ENCODE measurements around the gene VIPR2.
"Not testable (repeated sequence)": the region's sequence is repeated elsewhere in the genome, so short reads cannot be mapped to it uniquely, and the experiment has no call there.

The VIPR2 gene

GRCh38 chr7:159144758-159145489, at the start of gene VIPR2:
TSS of gene VIPR2 (minus strand) at chr7:159144867. CDS start at chr7:159144771, 96 bp downstream.
- DNase-seq (ENCODE audit: low read depth, low spot score): no peak

GRCh38 chr7:159193543-159194090, 49.0 kb upstream of the VIPR2 start:
- DNase-seq (ENCODE audit: low read depth, low spot score): no peak

- no peak for DNase-seq (ENCODE audit: low read depth, low spot score)
Measured at GRCh38 chr7:159192725-159193453, 48.2 kb upstream of the VIPR2 start.

GRCh38 chr7:159192013-159192412, 47.3 kb upstream of the VIPR2 start:
- DNase-seq (ENCODE audit: low read depth, low spot score): no peak

GRCh38 chr7:159191236-159191635, 46.6 kb upstream of the VIPR2 start:
- no peak for DNase-seq (ENCODE audit: low read depth, low spot score)

- DNase-seq (ENCODE audit: low read depth, low spot score): no peak
Measured at GRCh38 chr7:159188011-159188410, 43.3 kb upstream of the VIPR2 start.

- DNase-seq (ENCODE audit: low read depth, low spot score): no peak
Measured at GRCh38 chr7:159179241-159179640, 34.6 kb upstream of the VIPR2 start.

- no peak for DNase-seq (ENCODE audit: low read depth, low spot score)
Measured at GRCh38 chr7:159177284-159177953, 32.8 kb upstream of the VIPR2 start.

GRCh38 chr7:159175792-159176191, 31.1 kb upstream of the VIPR2 start:
- no peak for DNase-seq (ENCODE audit: low read depth, low spot score)

- not testable (repeated sequence) for DNase-seq (ENCODE audit: low read depth, low spot score)
Measured at GRCh38 chr7:159175100-159175499, 30.4 kb upstream of the VIPR2 start.

GRCh38 chr7:159172400-159172799, 27.7 kb upstream of the VIPR2 start:
- no peak for DNase-seq (ENCODE audit: low read depth, low spot score)

- DNase-seq (ENCODE audit: low read depth, low spot score): no peak
Measured at GRCh38 chr7:159169391-159169790, 24.7 kb upstream of the VIPR2 start.

GRCh38 chr7:159167139-159167538, 22.5 kb upstream of the VIPR2 start:
- no peak for DNase-seq (ENCODE audit: low read depth, low spot score)

- DNase-seq (ENCODE audit: low read depth, low spot score): no peak
Measured at GRCh38 chr7:159166530-159166929, 21.9 kb upstream of the VIPR2 start.

- no peak for DNase-seq (ENCODE audit: low read depth, low spot score)
Measured at GRCh38 chr7:159165352-159165751, 20.7 kb upstream of the VIPR2 start.

GRCh38 chr7:159163703-159164301, 19.1 kb upstream of the VIPR2 start:
- DNase-seq (ENCODE audit: low read depth, low spot score): not testable (repeated sequence)

GRCh38 chr7:159162050-159162626, 17.5 kb upstream of the VIPR2 start:
- DNase-seq (ENCODE audit: low read depth, low spot score): not testable (repeated sequence)

- no peak for DNase-seq (ENCODE audit: low read depth, low spot score)
Measured at GRCh38 chr7:159160450-159160849, 15.8 kb upstream of the VIPR2 start.

- DNase-seq (ENCODE audit: low read depth, low spot score): no peak
Measured at GRCh38 chr7:159159731-159160130, 15.1 kb upstream of the VIPR2 start.

GRCh38 chr7:159158888-159159405, 14.3 kb upstream of the VIPR2 start:
- DNase-seq (ENCODE audit: low read depth, low spot score): no peak
